GM18519 (cell line): ENCODE results near the gene RPS2.

ENCODE experiments used
- ATAC-seq: cut with Tn5 transposase; IDR thresholded peaks from one replicate; pipeline ENCODE4 v1.9.1; 2021; ENCODE audit warnings: mild to moderate bottlenecking, moderate library complexity; ENCODE audit not compliant: unreplicated experiment, low FRiP score

Gene RPS2

GRCh38 chr16:1999866-2000514, 35.4 kb upstream of the RPS2 start:
- no peak for ATAC-seq

GRCh38 chr16:1998852-1999801, 34.5 kb upstream of the RPS2 start:
- ATAC-seq = no peak

GRCh38 chr16:1998360-1998835, 33.8 kb upstream of the RPS2 start:
- ATAC-seq = no peak

- no peak for ATAC-seq
Observed at GRCh38 chr16:1997494-1998359, 33.1 kb upstream of the RPS2 start.

- no peak for ATAC-seq
Observed at GRCh38 chr16:1993731-1994131, 29.1 kb upstream of the RPS2 start.

- ATAC-seq = no peak
Observed at GRCh38 chr16:1992704-1993317, 28.2 kb upstream of the RPS2 start.

- peak; percentile 40 for ATAC-seq
Observed at GRCh38 chr16:1991948-1992703, 27.5 kb upstream of the RPS2 start.

- no peak for ATAC-seq
Observed at GRCh38 chr16:1991588-1991947, 26.9 kb upstream of the RPS2 start.

GRCh38 chr16:1991135-1991551, 26.5 kb upstream of the RPS2 start:
- no peak for ATAC-seq

- no peak for ATAC-seq
Observed at GRCh38 chr16:1990351-1991134, 25.9 kb upstream of the RPS2 start.

- ATAC-seq = no peak
Observed at GRCh38 chr16:1990101-1990350, 25.4 kb upstream of the RPS2 start.

GRCh38 chr16:1989209-1990100, 24.8 kb upstream of the RPS2 start, which contains the start of gene SYNGR3:
TSS of gene SYNGR3 (plus strand) at chr16:1989970. CDS start at chr16:1990103, 133 bp downstream.
- ATAC-seq = no peak

GRCh38 chr16:1987198-1987597, 22.6 kb upstream of the RPS2 start:
- ATAC-seq = no peak

- ATAC-seq = no peak
Observed at GRCh38 chr16:1985466-1986150, 21.0 kb upstream of the RPS2 start.

- ATAC-seq = no peak
Observed at GRCh38 chr16:1984347-1985225, 20.0 kb upstream of the RPS2 start.

- ATAC-seq = peak; percentile 50
Observed at GRCh38 chr16:1983544-1984346, 19.1 kb upstream of the RPS2 start, which contains the start of gene GFER. TSS of gene GFER (plus strand) at chr16:1984193. CDS start at chr16:1984219, 26 bp downstream.
